ENCODE results near the gene PCSK4. TPM values are rescaled to one million over a fixed set of nuclear protein-coding genes. Genes with fewer than 3 reads are reported as not detected.

The PCSK4 gene
- total and polyA plus RNA-seq, 2 of the 4 experiments (the other 2 are of a cell fraction), result 0.72 to 1.7 TPM

DNA sequence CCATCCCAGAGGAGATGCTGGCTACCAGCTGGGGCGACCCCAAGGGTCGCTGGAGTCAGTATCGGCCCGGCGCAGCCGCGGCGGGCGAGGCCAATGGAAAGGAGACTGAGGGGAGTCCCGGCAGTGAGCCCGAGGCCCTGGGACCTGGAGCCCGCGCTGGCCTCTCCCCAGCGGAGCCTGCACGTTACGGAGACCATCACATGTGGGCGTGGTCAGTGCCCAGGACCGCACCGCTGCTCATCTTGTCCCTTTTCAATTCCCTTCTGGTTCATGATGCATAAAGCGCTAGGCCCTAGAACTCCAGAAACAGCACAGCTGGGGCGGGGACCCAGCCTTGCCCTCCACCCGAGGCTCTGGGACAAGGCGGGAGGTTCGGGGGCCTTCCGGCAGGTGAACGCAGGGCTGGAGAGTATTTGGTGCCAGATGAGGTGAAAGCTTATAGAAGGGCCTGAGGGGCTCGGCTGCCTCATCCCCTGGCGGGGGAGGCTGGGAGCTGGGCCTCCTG lies 19.1 kb downstream of the PCSK4 start:
- H2AK9ac ChIP-seq (replicated peaks; ENCODE audit: low read depth, low read length, poor library complexity), result peak overlapping the region; percentile 3
- intact Hi-C loops (cut with micrococcal nuclease) (no loop called here), dilution Hi-C loops (cut with HindIII; ENCODE audit: low sequenced_read_pairs, unreplicated experiment) (no loop called here), in situ Hi-C loops (cut with MboI; ENCODE audit: low sequenced_read_pairs) (no loop called here)
- H3K9me1 ChIP-seq (ENCODE audit: insufficient read depth, low read length), result no peaks in the 10 kb centered on the region
- 9% methylated on average over 10 of the region's 28 CpGs; no CpG with 5 or more reads in 1 of the 2 experiments for WGBS, 2 experiments (ENCODE audit: extremely low coverage in 2 of 2, insufficient read length in 1 of 2)
- peak overlapping the region; percentile 75; the same call in 1 of the 2 replicates for H3K4me2 ChIP-seq (ENCODE audit: low read depth, low read length)
- H3K56ac ChIP-seq (ENCODE audit: extremely low read depth, insufficient read depth, low read length), result no peak overlapping the region
- no peak overlapping the region for H2AK5ac ChIP-seq (ENCODE audit: low read depth, low read length)
- H3K36me3 ChIP-seq (ENCODE audit: control insufficient read depth, insufficient read depth, low read length), result peaks cover 2% of the 10 kb centered on the region; the same call in 1 of the 2 replicates
- H3K79me1 ChIP-seq (ENCODE audit: low read depth in 1 of 2, low read length in 2 of 2), result peaks cover 0 to 32% of the 10 kb centered on the region in 2 experiments; a peak in 2 of 4 replicates
- peaks cover 90% of the 10 kb centered on the region for H4K20me1 ChIP-seq (ENCODE audit: insufficient read depth, low read length)
- no peak overlapping the region for H3K23ac ChIP-seq (ENCODE audit: low read depth, low read length)
- ChIA-PET POLR2A (ENCODE audit: unreplicated experiment) (no interaction called here), CTCF (no interaction called here)
- no peak overlapping the region for H4K5ac ChIP-seq (ENCODE audit: low read depth, low read length)
- no peak overlapping the region for H3K9ac ChIP-seq (ENCODE audit: low read depth, low read length)
- H3K27ac ChIP-seq (ENCODE audit: insufficient read depth, low read length), result no peak overlapping the region
- H3K9me3 ChIP-seq (ENCODE audit: control insufficient read depth, insufficient read depth, low read length), result no peaks in the 10 kb centered on the region; the same call in 1 of the 2 replicates
- H2BK120ac ChIP-seq (ENCODE audit: low read depth, low read length), result no peak overlapping the region
- H3K4me3 ChIP-seq (ENCODE audit: insufficient read depth, low read depth, low read length), result no peak overlapping the region; the same call in 1 of the 2 replicates
- H3K14ac ChIP-seq (replicated peaks; ENCODE audit: low read depth, low read length), result no peak overlapping the region
- H3K27me3 ChIP-seq (ENCODE audit: control insufficient read depth, insufficient read depth, low read length), result peaks cover 64% of the 10 kb centered on the region
- H2BK15ac ChIP-seq (ENCODE audit: low read depth, low read length), result no peak overlapping the region
- H2BK20ac ChIP-seq (ENCODE audit: low read depth, low read length), result no peak overlapping the region
- peaks cover 21% of the 10 kb centered on the region for H3K4me1 ChIP-seq (ENCODE audit: control insufficient read depth, insufficient read depth, low read length)
- H3K4ac ChIP-seq (ENCODE audit: low read depth, low read length), result no peak overlapping the region
- no TSS peak for BruUV-seq (replicated peaks)
- ATAC-seq (ENCODE audit: low read depth) (peak; percentile 18; the same call in 1 of the 2 replicates), DNase-seq (no peak)
- TF ChIP-seq CHD1 (IDR thresholded peaks at IDR 0.05; ENCODE audit: low read depth, low read length) (no peak), USF2 (IDR thresholded peaks at IDR 0.05; ENCODE audit: low read depth, low read length) (no peak), CTCF (conservative IDR thresholded peaks at IDR 0.05; ENCODE audit: low read depth, low read length) (no peak), RCOR1 (IDR thresholded peaks at IDR 0.05; ENCODE audit: insufficient replicate concordance, low read length) (no peak), RFX5 (IDR thresholded peaks at IDR 0.05; ENCODE audit: low read depth, low read length) (no peak), CEBPB (IDR thresholded peaks at IDR 0.05; ENCODE audit: low read depth, low read length) (no peak), SMC3 (IDR thresholded peaks at IDR 0.05; ENCODE audit: low read depth, low read length) (no peak), MAZ (IDR thresholded peaks at IDR 0.05; ENCODE audit: borderline replicate concordance, low read depth, low read length) (no peak), MAFK (IDR thresholded peaks at IDR 0.05; ENCODE audit: low read depth, low read length) (no peak), BHLHE40 (IDR thresholded peaks at IDR 0.05; ENCODE audit: low read depth, low read length) (no peak), RAD21 (IDR thresholded peaks at IDR 0.05; ENCODE audit: low read length) (no peak), NFE2L2 (IDR thresholded peaks at IDR 0.05; ENCODE audit: low read depth, low read length) (no peak)
- TF ChIP-seq, protein P1, sequence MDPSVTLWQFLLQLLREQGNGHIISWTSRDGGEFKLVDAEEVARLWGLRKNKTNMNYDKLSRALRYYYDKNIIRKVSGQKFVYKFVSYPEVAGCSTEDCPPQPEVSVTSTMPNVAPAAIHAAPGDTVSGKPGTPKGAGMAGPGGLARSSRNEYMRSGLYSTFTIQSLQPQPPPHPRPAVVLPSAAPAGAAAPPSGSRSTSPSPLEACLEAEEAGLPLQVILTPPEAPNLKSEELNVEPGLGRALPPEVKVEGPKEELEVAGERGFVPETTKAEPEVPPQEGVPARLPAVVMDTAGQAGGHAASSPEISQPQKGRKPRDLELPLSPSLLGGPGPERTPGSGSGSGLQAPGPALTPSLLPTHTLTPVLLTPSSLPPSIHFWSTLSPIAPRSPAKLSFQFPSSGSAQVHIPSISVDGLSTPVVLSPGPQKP (IDR thresholded peaks at IDR 0.05; ENCODE audit: borderline replicate concordance, low read depth, low read length), result no peak
- no peak overlapping the region for H2BK5ac ChIP-seq (ENCODE audit: low read depth, low read length, poor library complexity, severe bottlenecking)
- no peak overlapping the region for H3K18ac ChIP-seq (ENCODE audit: low read depth, low read length)
- H4K8ac ChIP-seq (ENCODE audit: low read depth in 2 of 2, low read length in 2 of 2), result no peak overlapping the region
- no peak overlapping the region for H4K91ac ChIP-seq (ENCODE audit: insufficient read depth, low read depth, low read length)
- peak overlapping the region; percentile 56 for H2AFZ ChIP-seq (replicated peaks; ENCODE audit: low read length, poor library complexity)

Data from IMR-90 (cell line).